CD8-positive, alpha-beta memory T cell (primary cell): Measurements from ENCODE around the gene PID1. TPM values are rescaled to one million over a fixed set of nuclear protein-coding genes. Genes with fewer than 3 reads are reported as not detected.
"Not testable (repeated sequence)": the region's sequence is repeated elsewhere in the genome, so short reads cannot be mapped to it uniquely, and the experiment has no call there.

Experiments
- CTCF ChIA-PET: fragments of 350-600 bp; sonication (Branson Sonifier 250); formaldehyde crosslinking; loops from one replicate; lab custom pipeline; 2021; ENCODE audit warnings: antibody characterized with exemption; lab: Charles Lee
- POLR2A ChIA-PET: fragments of 350-600 bp; sonication (Branson Sonifier 250); formaldehyde crosslinking; loops from one replicate; lab custom pipeline; 2021; ENCODE audit warnings: antibody characterized with exemption; lab: Charles Lee
- DNase-seq, 5 donors: peaks; one replicate each; pipeline versions ENCODE4 v3.0.0 to v3.0.0-alpha.2; 2020 to 2022; ENCODE audit warnings: mixed read lengths in 1 of 5
- H3K27ac ChIP-seq: one replicate; pipeline ENCODE4 v1.7.0; 2013; ENCODE audit warnings: low read depth, mild to moderate bottlenecking, low read length, moderate library complexity
- H3K27me3 ChIP-seq: 2 replicates; pipeline ENCODE4 v1.7.0; 2013; ENCODE audit warnings: low read length, mild to moderate bottlenecking; ENCODE audit not compliant: insufficient read depth, poor library complexity, severe bottlenecking
- H3K36me3 ChIP-seq: 2 replicates; pipeline ENCODE4 v1.7.0; 2013; ENCODE audit warnings: mild to moderate bottlenecking, low read length, moderate library complexity; ENCODE audit not compliant: insufficient read depth
- H3K4me1 ChIP-seq: 2 replicates; pipeline ENCODE4 v1.7.0; 2013; ENCODE audit warnings: mild to moderate bottlenecking, low read length, moderate library complexity; ENCODE audit not compliant: insufficient read depth
- H3K4me3 ChIP-seq: 2 replicates; pipeline ENCODE4 v1.7.0; 2013; ENCODE audit warnings: mild to moderate bottlenecking, low read length
- H3K9me3 ChIP-seq: 2 replicates; pipeline ENCODE4 v1.7.0; 2013; ENCODE audit warnings: mild to moderate bottlenecking, low read length
- H3K27ac Mint-ChIP-seq, 8 donors: one replicate each; pipeline ENCODE4 v1.8.0; 2020 to 2021; ENCODE audit warnings: mixed read lengths in 8 of 8, mild to moderate bottlenecking in 6 of 8, inconsistent platforms in 3 of 8, moderate library complexity in 3 of 8
- H3K27me3 Mint-ChIP-seq, 2 donors: one replicate each; pipeline ENCODE4 v1.8.0; 2020 to 2021; ENCODE audit warnings: mixed read lengths in 2 of 2, mild to moderate bottlenecking in 1 of 2, moderate library complexity in 1 of 2
- H3K36me3 Mint-ChIP-seq, 3 donors: one replicate each; pipeline ENCODE4 v1.8.0; 2020 to 2021; ENCODE audit warnings: mixed read lengths in 3 of 3, inconsistent platforms in 1 of 3, mild to moderate bottlenecking in 1 of 3
- H3K4me1 Mint-ChIP-seq, 3 donors: one replicate each; pipeline ENCODE4 v1.8.0; 2020 to 2021; ENCODE audit warnings: mixed read lengths in 3 of 3, inconsistent platforms in 1 of 3, mild to moderate bottlenecking in 1 of 3
- H3K4me3 Mint-ChIP-seq, 7 donors: one replicate each; pipeline ENCODE4 v1.8.0; 2020 to 2021; ENCODE audit warnings: mixed read lengths in 7 of 7, mild to moderate bottlenecking in 6 of 7, moderate library complexity in 4 of 7, inconsistent platforms in 2 of 7
- H3K9me3 Mint-ChIP-seq, 5 donors: one replicate each; pipeline ENCODE4 v1.8.0; 2020 to 2022; ENCODE audit warnings: mixed read lengths in 5 of 5, mild to moderate bottlenecking in 3 of 5, moderate library complexity in 2 of 5, inconsistent platforms in 1 of 5
- polyA plus RNA-seq: library from polyadenylated mRNA; unstranded; fragments of 300-500 nt; fragmentation: Illumina TruSeq; gene quantifications from one replicate; pipeline ENCODE4 v1.2.3, GENCODE V29; 2021
- total RNA-seq, 2 experiments: library from RNA; stranded (reverse); gene quantifications; one replicate each; pipeline ENCODE4 v1.2.3, GENCODE V29; 2021

PID1 gene
- total and polyA plus RNA-seq, 3 experiments from 2014 or later: not detected

GRCh38 chr2:229076886-229077285 is 194.2 kb downstream of the PID1 start:
- H3K4me3 ChIP-seq, DNase-seq, CTCF ChIA-PET, H3K27ac ChIP-seq, H3K4me1 ChIP-seq, H3K27me3 Mint-ChIP-seq, H3K27me3 ChIP-seq, H3K36me3 Mint-ChIP-seq, H3K9me3 ChIP-seq, POLR2A ChIA-PET, H3K36me3 ChIP-seq, H3K4me3 Mint-ChIP-seq, H3K27ac Mint-ChIP-seq, H3K4me1 Mint-ChIP-seq: not testable (repeated sequence)
- peaks cover 3 to 15% (median 7%) of the 10 kb centered on the region in 5 donors for H3K9me3 Mint-ChIP-seq

GRCh38 chr2:229073935-229074334 is 197.2 kb downstream of the PID1 start:
- Histone ChIP-seq H3K27me3 (no peaks in the 10 kb centered on the region), H3K36me3 (no peaks in the 10 kb centered on the region), H3K4me3 (no peak overlapping the region), H3K9me3 (no peaks in the 10 kb centered on the region), H3K27ac (no peak overlapping the region), H3K4me1 (no peaks in the 10 kb centered on the region)
- H3K4me1 Mint-ChIP-seq: no peaks in the 10 kb centered on the region
- H3K36me3 Mint-ChIP-seq: no peaks in the 10 kb centered on the region
- H3K27ac Mint-ChIP-seq: no peak overlapping the region
- peaks cover 3 to 9% (median 5%) of the 10 kb centered on the region in 5 donors for H3K9me3 Mint-ChIP-seq
- no peak overlapping the region for H3K4me3 Mint-ChIP-seq
- H3K27me3 Mint-ChIP-seq: no peaks in the 10 kb centered on the region
- DNase-seq: no peak
- ChIA-PET CTCF (no interaction called here), POLR2A (no interaction called here)

DNA sequence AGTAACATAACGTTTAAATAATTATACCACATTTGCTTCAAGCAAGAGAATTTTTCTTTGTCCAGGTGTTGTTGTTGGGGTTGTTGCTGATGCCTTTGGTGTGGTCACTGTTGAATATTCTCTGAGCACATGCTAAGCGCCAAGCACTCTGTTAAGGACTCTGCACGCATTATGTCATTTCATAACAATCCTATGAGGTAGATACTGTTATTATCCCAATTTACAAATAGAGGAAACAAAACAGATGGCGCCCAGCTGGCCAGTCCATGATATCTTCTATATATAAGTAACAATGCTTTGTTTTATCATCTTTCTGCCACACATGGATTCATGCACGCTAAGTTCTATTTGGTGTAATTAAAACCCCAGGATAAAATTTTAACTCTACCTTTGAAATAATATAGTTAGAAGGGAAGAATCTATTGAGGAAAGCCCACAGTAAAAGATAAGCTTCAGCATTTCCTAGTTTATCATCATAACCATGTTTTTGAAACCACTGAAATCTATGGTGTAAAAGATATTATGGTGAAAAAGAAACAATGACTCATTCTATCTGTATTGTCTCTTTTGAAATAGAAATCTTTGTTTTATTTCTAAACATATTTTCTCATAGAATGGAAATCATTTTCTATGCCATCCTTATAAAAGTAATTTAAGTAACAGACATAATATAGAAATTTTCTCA is 199.7 kb downstream of the PID1 start:
- DNase-seq: no peak
- Histone ChIP-seq H3K4me3 (no peak overlapping the region), H3K9me3 (peaks cover 4% of the 10 kb centered on the region), H3K4me1 (no peaks in the 10 kb centered on the region), H3K27ac (no peak overlapping the region), H3K27me3 (no peaks in the 10 kb centered on the region), H3K36me3 (no peaks in the 10 kb centered on the region)
- H3K9me3 Mint-ChIP-seq: peaks cover 4 to 14% (median 9%) of the 10 kb centered on the region in 5 donors
- CTCF ChIA-PET: no interaction called here
- H3K27me3 Mint-ChIP-seq: no peaks in the 10 kb centered on the region
- H3K4me3 Mint-ChIP-seq: no peak overlapping the region
- POLR2A ChIA-PET: no interaction called here
- H3K36me3 Mint-ChIP-seq: no peaks in the 10 kb centered on the region
- no peaks in the 10 kb centered on the region for H3K4me1 Mint-ChIP-seq
- no peak overlapping the region for H3K27ac Mint-ChIP-seq

- Mint-ChIP-seq H3K4me1 (no peaks in the 10 kb centered on the region), H3K27ac (no peak overlapping the region), H3K36me3 (no peaks in the 10 kb centered on the region), H3K9me3 (peaks cover 3 to 20% (median 10%) of the 10 kb centered on the region in 5 donors), H3K27me3 (no peaks in the 10 kb centered on the region), H3K4me3 (no peak overlapping the region)
- POLR2A ChIA-PET: no interaction called here
- Histone ChIP-seq H3K27me3 (no peaks in the 10 kb centered on the region), H3K9me3 (peaks cover 4% of the 10 kb centered on the region), H3K27ac (no peak overlapping the region), H3K4me1 (no peaks in the 10 kb centered on the region), H3K36me3 (no peaks in the 10 kb centered on the region), H3K4me3 (no peak overlapping the region)
- CTCF ChIA-PET: no interaction called here
- DNase-seq: no peak
These were observed 204.9 kb downstream of the PID1 start for GRCh38 chr2:229066121-229066715.

GRCh38 chr2:229064749-229065148 is 206.3 kb downstream of the PID1 start:
- Histone ChIP-seq H3K27me3 (no peaks in the 10 kb centered on the region), H3K27ac (no peak overlapping the region), H3K4me3 (no peak overlapping the region), H3K36me3 (no peaks in the 10 kb centered on the region), H3K9me3 (peaks cover 4% of the 10 kb centered on the region), H3K4me1 (no peaks in the 10 kb centered on the region)
- no peaks in the 10 kb centered on the region for H3K4me1 Mint-ChIP-seq
- H3K36me3 Mint-ChIP-seq: no peaks in the 10 kb centered on the region
- H3K27ac Mint-ChIP-seq: no peak overlapping the region
- H3K4me3 Mint-ChIP-seq: no peak overlapping the region
- CTCF ChIA-PET: no interaction called here
- H3K9me3 Mint-ChIP-seq: peaks cover 2 to 21% (median 10%) of the 10 kb centered on the region in 5 donors
- H3K27me3 Mint-ChIP-seq: no peaks in the 10 kb centered on the region
- POLR2A ChIA-PET: no interaction called here
- DNase-seq: no peak

DNA sequence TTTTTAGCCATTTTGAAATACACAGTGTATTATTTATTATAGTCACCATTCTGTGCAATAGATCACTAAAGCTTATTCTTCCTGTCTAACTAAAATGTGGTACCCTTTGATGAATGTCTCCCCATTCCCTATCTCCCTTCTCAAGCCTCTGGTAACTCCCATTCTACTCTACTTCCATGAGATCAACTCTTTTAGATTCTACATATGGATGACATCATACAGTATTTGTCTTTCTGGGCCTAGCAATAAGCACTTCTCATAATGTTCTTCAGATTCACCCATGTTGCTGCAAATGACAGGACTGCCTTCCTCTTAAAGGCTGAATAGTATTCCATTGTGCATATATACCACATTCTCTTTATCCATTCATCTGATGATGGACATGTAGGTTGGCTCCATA is 210.9 kb downstream of the PID1 start:
- peaks cover 2 to 15% (median 7%) of the 10 kb centered on the region in 5 donors for H3K9me3 Mint-ChIP-seq
- no peak overlapping the region for H3K27ac ChIP-seq
- no peak overlapping the region for H3K4me3 Mint-ChIP-seq
- H3K9me3 ChIP-seq: no peaks in the 10 kb centered on the region
- H3K36me3 Mint-ChIP-seq: no peaks in the 10 kb centered on the region
- no peaks in the 10 kb centered on the region for H3K27me3 ChIP-seq
- CTCF ChIA-PET: no interaction called here
- H3K4me3 ChIP-seq: no peak overlapping the region
- H3K27me3 Mint-ChIP-seq: no peaks in the 10 kb centered on the region
- no peak overlapping the region for H3K27ac Mint-ChIP-seq
- DNase-seq: no peak
- H3K4me1 ChIP-seq: no peaks in the 10 kb centered on the region
- H3K4me1 Mint-ChIP-seq: no peaks in the 10 kb centered on the region
- POLR2A ChIA-PET: no interaction called here
- no peaks in the 10 kb centered on the region for H3K36me3 ChIP-seq

GRCh38 chr2:229059331-229060033 is 211.6 kb downstream of the PID1 start:
- Mint-ChIP-seq H3K4me1 (no peaks in the 10 kb centered on the region), H3K9me3 (peaks cover 2 to 15% (median 7%) of the 10 kb centered on the region in 5 donors), H3K36me3 (no peaks in the 10 kb centered on the region), H3K4me3 (no peak overlapping the region), H3K27ac (no peak overlapping the region), H3K27me3 (no peaks in the 10 kb centered on the region)
- no peaks in the 10 kb centered on the region for H3K9me3 ChIP-seq
- H3K4me1 ChIP-seq: no peaks in the 10 kb centered on the region
- ChIA-PET CTCF (no interaction called here), POLR2A (no interaction called here)
- no peak for DNase-seq
- no peaks in the 10 kb centered on the region for H3K27me3 ChIP-seq
- no peaks in the 10 kb centered on the region for H3K36me3 ChIP-seq
- no peak overlapping the region for H3K4me3 ChIP-seq
- no peak overlapping the region for H3K27ac ChIP-seq

DNA sequence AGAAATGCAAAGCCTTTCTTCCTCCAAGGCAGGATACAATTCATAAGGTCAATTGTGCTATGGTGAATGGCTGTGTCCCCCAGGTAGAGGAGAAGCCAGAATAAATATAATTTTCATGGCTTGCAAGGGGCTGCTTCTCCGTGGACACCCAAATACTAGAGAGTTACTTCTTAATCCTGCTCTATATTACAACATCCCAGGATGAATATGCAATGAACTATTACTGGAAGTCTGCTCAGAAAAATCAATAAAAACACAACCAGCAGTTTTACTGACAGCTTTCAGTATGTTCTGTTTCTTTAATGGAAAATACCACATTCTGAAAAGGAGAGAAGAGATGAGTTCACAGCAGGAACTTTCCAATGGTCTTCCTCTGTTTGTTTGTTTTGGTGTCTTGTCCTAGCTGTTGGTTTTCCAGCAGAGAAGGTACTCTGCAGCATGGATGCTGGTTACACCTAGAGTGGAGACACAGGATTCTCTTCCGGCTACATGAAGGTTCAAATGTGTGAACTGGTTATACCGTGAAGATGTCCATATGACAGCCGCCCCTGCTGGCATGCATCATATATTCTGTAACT is 213.0 kb downstream of the PID1 start:
- H3K4me1 ChIP-seq: no peaks in the 10 kb centered on the region
- Mint-ChIP-seq H3K4me3 (no peak overlapping the region), H3K27me3 (no peaks in the 10 kb centered on the region), H3K4me1 (no peaks in the 10 kb centered on the region), H3K36me3 (no peaks in the 10 kb centered on the region), H3K27ac (no peak overlapping the region), H3K9me3 (peaks cover 2 to 11% (median 3%) of the 10 kb centered on the region in 5 donors)
- H3K27ac ChIP-seq: no peak overlapping the region
- H3K9me3 ChIP-seq: no peaks in the 10 kb centered on the region
- H3K36me3 ChIP-seq: no peaks in the 10 kb centered on the region
- POLR2A ChIA-PET: no interaction called here
- no peak overlapping the region for H3K4me3 ChIP-seq
- H3K27me3 ChIP-seq: no peaks in the 10 kb centered on the region
- CTCF ChIA-PET: no interaction called here
- no peak for DNase-seq
